Measurements from ENCODE around the gene PRDM13.

PRDM13 gene

GRCh38 chr6:99605074-99605734 is 1.4 kb upstream of the PRDM13 start:
- Histone ChIP-seq H4K20me1 (ENCODE audit: control insufficient read depth, insufficient read depth, low read depth, low read length) (no peaks in the 10 kb centered on the region), H3K79me2 (ENCODE audit: control insufficient read depth, low read length) (no peaks in the 10 kb centered on the region), H3K27me3 (ENCODE audit: control insufficient read depth, low read length) (peaks cover 66% of the 10 kb centered on the region), H3K4me1 (ENCODE audit: control insufficient read depth, low read length) (peaks cover 5% of the 10 kb centered on the region), H3K4me3 (ENCODE audit: low read length) (no peak overlapping the region), H3K9me2 (replicated peaks; ENCODE audit: control insufficient read depth, low read length) (no peaks in the 10 kb centered on the region), H3K9me3 (ENCODE audit: control insufficient read depth, insufficient read depth, low read length) (no peaks in the 10 kb centered on the region), H3F3A (ENCODE audit: control insufficient read depth, insufficient read depth) (0 out of 2 replicates have a peak, but pooled peaks cover under 1% of the 10 kb centered on the region), H3K36me3 (ENCODE audit: control insufficient read depth, low read length) (no peaks in the 10 kb centered on the region), H3K4me2 (ENCODE audit: low read length) (no peak overlapping the region), H3K27ac (ENCODE audit: low read depth, low read length) (no peak overlapping the region)
- TF ChIP-seq, protein P1, sequence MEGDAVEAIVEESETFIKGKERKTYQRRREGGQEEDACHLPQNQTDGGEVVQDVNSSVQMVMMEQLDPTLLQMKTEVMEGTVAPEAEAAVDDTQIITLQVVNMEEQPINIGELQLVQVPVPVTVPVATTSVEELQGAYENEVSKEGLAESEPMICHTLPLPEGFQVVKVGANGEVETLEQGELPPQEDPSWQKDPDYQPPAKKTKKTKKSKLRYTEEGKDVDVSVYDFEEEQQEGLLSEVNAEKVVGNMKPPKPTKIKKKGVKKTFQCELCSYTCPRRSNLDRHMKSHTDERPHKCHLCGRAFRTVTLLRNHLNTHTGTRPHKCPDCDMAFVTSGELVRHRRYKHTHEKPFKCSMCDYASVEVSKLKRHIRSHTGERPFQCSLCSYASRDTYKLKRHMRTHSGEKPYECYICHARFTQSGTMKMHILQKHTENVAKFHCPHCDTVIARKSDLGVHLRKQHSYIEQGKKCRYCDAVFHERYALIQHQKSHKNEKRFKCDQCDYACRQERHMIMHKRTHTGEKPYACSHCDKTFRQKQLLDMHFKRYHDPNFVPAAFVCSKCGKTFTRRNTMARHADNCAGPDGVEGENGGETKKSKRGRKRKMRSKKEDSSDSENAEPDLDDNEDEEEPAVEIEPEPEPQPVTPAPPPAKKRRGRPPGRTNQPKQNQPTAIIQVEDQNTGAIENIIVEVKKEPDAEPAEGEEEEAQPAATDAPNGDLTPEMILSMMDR (IDR thresholded peaks at IDR 0.05; ENCODE audit: low read depth, low read length, poor library complexity, severe bottlenecking): peak; percentile 24
- no peak for TF ChIP-seq EZH2phosphoT487 (IDR thresholded peaks at IDR 0.05; ENCODE audit: borderline replicate concordance, low read length)

DNA sequence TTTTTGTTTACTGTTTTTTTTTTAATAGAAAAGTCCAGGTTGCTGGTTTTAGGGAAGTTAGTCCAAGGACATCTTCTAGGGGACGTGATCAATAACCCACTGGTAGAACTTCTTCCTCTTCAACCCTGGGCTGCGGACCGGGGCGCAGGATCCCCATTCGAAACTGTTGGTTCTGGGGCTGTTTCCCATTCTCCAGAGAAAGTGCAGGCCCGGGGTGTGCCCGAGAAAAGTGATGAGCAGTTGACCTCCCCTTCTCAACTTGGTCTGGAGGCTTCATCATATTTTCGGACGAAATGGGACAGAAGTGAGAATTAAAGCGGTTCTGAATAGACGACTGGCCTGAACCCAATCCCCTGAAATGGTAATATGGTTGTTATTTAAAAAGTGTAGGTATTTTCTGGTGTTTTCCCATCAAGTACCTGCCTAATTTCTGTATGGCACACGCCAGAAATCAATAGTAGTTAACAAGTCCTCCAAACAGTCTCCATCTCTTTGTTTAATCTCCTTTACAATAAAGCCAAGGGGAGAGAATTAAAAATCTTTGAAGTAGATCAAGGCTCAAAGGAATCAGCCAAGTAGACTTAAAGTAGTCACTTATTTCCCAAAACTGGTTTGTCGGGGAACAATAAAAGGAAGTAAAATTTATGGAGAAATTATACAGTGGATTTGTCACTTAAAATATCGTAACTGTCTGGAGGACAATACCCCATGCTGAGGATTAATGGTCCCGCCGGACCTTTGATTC is 550 bp upstream of the PRDM13 start:
- Histone ChIP-seq H3K36me3 (ENCODE audit: control insufficient read depth, low read length) (no peaks in the 10 kb centered on the region), H3K27me3 (ENCODE audit: control insufficient read depth, low read length) (peaks cover 60% of the 10 kb centered on the region), H3K9me3 (ENCODE audit: control insufficient read depth, insufficient read depth, low read length) (no peaks in the 10 kb centered on the region), H3F3A (ENCODE audit: control insufficient read depth, insufficient read depth) (0 out of 2 replicates have a peak, but pooled peaks cover 2% of the 10 kb centered on the region), H4K20me1 (ENCODE audit: control insufficient read depth, insufficient read depth, low read depth, low read length) (no peaks in the 10 kb centered on the region), H3K9me2 (replicated peaks; ENCODE audit: control insufficient read depth, low read length) (no peaks in the 10 kb centered on the region), H3K4me2 (ENCODE audit: low read length) (no peak overlapping the region), H3K79me2 (ENCODE audit: control insufficient read depth, low read length) (no peaks in the 10 kb centered on the region), H3K4me1 (ENCODE audit: control insufficient read depth, low read length) (peaks cover 14% of the 10 kb centered on the region), H3K4me3 (ENCODE audit: low read length) (no peak overlapping the region), H3K27ac (ENCODE audit: low read depth, low read length) (no peak overlapping the region)
- no peak for TF ChIP-seq EZH2phosphoT487 (IDR thresholded peaks at IDR 0.05; ENCODE audit: borderline replicate concordance, low read length)
- TF ChIP-seq, protein P1 (IDR thresholded peaks at IDR 0.05; ENCODE audit: low read depth, low read length, poor library complexity, severe bottlenecking): no peak

- Histone ChIP-seq H3K27me3 (ENCODE audit: control insufficient read depth, low read length) (peaks cover 57% of the 10 kb centered on the region), H3K4me3 (ENCODE audit: low read length) (no peak overlapping the region), H3F3A (ENCODE audit: control insufficient read depth, insufficient read depth) (0 out of 2 replicates have a peak, but pooled peaks cover 2% of the 10 kb centered on the region)
Measured at GRCh38 chr6:99607416-99608036, 893 bp downstream of the PRDM13 start.

More at GRCh38 chr6:99607416-99608036, 893 bp downstream of the PRDM13 start:
- Histone ChIP-seq H3K4me1 (ENCODE audit: control insufficient read depth, low read length) (peaks cover 16% of the 10 kb centered on the region), H3K27ac (ENCODE audit: low read depth, low read length) (no peak overlapping the region), H3K9me3 (ENCODE audit: control insufficient read depth, insufficient read depth, low read length) (no peaks in the 10 kb centered on the region), H3K4me2 (ENCODE audit: low read length) (no peak overlapping the region), H3K9me2 (replicated peaks; ENCODE audit: control insufficient read depth, low read length) (no peaks in the 10 kb centered on the region), H3K36me3 (ENCODE audit: control insufficient read depth, low read length) (no peaks in the 10 kb centered on the region), H4K20me1 (ENCODE audit: control insufficient read depth, insufficient read depth, low read depth, low read length) (no peaks in the 10 kb centered on the region), H3K79me2 (ENCODE audit: control insufficient read depth, low read length) (no peaks in the 10 kb centered on the region)
- no peak for TF ChIP-seq EZH2phosphoT487 (IDR thresholded peaks at IDR 0.05; ENCODE audit: borderline replicate concordance, low read length)
- TF ChIP-seq, protein P1 (IDR thresholded peaks at IDR 0.05; ENCODE audit: low read depth, low read length, poor library complexity, severe bottlenecking): no peak
